Measurements from ENCODE around the gene JMJD8.

- TF ChIP-seq CTCF (IDR thresholded peaks at IDR 0.05), result peak; percentile 93 to 97 (median 97)
- peak; percentile 60 for TF ChIP-seq POLR2A (IDR thresholded peaks at IDR 0.05)
- TF ChIP-seq EP300 (IDR thresholded peaks at IDR 0.05), result no peak
Observed at GRCh38 chr16:667780-668518, 16.2 kb downstream of the JMJD8 start, which contains the start of gene RHOT2.

Measured in ovary (tissue), 3 donors.